NCI-H2227 treated with DMSO at 0.1 percent for 48 hours (cell line): ENCODE results near the gene CYP2D6.
"Not testable (repeated sequence)": the region's sequence is repeated elsewhere in the genome, so short reads cannot be mapped to it uniquely, and the experiment has no call there.

Experiments used
- DNase-seq: peaks from one replicate; lab custom pipeline; 2025; lab: John Stamatoyannopoulos, UW

Gene CYP2D6

GRCh38 chr22:42158456-42159132 lies 28.0 kb upstream of the CYP2D6 start:
- DNase-seq: no peak

GRCh38 chr22:42156598-42156997 lies 26.0 kb upstream of the CYP2D6 start:
- DNase-seq: no peak

- DNase-seq: no peak
These were observed 25.5 kb upstream of the CYP2D6 start for GRCh38 chr22:42156121-42156520.

GRCh38 chr22:42155053-42155543 lies 24.5 kb upstream of the CYP2D6 start:
- DNase-seq: no peak

GRCh38 chr22:42154293-42155052 lies 23.9 kb upstream of the CYP2D6 start:
- no peak for DNase-seq

- no peak for DNase-seq
These were observed 22.2 kb upstream of the CYP2D6 start for GRCh38 chr22:42152661-42153270.

- no peak for DNase-seq
These were observed 21.5 kb upstream of the CYP2D6 start for GRCh38 chr22:42151924-42152635.

GRCh38 chr22:42150727-42151590 lies 20.3 kb upstream of the CYP2D6 start:
- no peak for DNase-seq

GRCh38 chr22:42149798-42150197 lies 19.2 kb upstream of the CYP2D6 start:
- not testable (repeated sequence) for DNase-seq

GRCh38 chr22:42145175-42145574 lies 14.6 kb upstream of the CYP2D6 start:
- DNase-seq: no peak

GRCh38 chr22:42143859-42144822 lies 13.5 kb upstream of the CYP2D6 start:
- not testable (repeated sequence) for DNase-seq

- no peak for DNase-seq
These were observed 12.3 kb upstream of the CYP2D6 start for GRCh38 chr22:42142771-42143461.

GRCh38 chr22:42141307-42142057 lies 10.9 kb upstream of the CYP2D6 start:
- DNase-seq: not testable (repeated sequence)

GRCh38 chr22:42140153-42140552 lies 9.5 kb upstream of the CYP2D6 start:
- DNase-seq: not testable (repeated sequence)

GRCh38 chr22:42139508-42139907 lies 8.9 kb upstream of the CYP2D6 start:
- DNase-seq: not testable (repeated sequence)

GRCh38 chr22:42138972-42139371 lies 8.4 kb upstream of the CYP2D6 start:
- DNase-seq: no peak

- no peak for DNase-seq
These were observed 7.6 kb upstream of the CYP2D6 start for GRCh38 chr22:42138122-42138770.

- DNase-seq: not testable (repeated sequence)
These were observed 5.1 kb upstream of the CYP2D6 start for GRCh38 chr22:42135688-42136087.
